Measurements from ENCODE around the gene TTLL5.
"Not testable (repeated sequence)": the region's sequence is repeated elsewhere in the genome, so short reads cannot be mapped to it uniquely, and the experiment has no call there.

Gene TTLL5

DNA sequence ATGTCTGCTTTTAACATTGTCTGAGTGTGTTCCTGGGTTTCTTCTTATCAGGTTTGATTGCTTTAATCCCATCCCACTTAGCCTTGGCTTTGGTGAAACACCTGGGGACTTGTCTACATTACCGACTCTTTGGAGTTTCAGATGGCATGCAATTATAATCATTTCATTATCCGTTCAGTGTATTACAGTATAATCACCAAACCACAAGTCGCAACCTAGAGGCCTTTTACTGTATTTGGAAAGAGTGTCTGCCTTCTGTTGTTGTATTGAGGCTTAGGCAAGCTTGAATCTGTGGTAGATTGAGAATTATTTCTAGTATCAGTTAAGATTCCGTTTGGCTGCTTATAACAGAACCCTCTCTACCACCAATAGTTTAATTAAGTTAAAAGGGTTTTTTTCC is 216.8 kb downstream of the TTLL5 start:
- no peak for DNase-seq

DNA sequence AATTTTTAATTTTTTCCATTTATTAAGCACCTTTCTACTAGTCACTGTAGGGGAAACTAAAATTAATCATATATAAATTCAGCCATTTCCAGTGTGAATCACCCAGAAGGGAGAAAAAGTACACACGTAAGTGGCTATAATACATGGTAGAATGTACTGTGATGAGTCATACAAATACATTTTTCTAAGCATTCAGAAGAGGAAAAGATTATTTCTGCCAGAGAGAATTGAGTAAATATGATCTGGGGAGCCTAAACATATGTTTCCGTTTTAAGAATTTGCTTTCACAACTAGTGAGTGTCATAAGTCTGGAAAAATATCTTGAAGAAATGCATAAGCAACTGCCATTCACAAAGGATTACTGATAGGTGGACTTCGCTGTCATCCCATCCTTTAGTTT is 218.0 kb downstream of the TTLL5 start:
- no peak for DNase-seq

DNA sequence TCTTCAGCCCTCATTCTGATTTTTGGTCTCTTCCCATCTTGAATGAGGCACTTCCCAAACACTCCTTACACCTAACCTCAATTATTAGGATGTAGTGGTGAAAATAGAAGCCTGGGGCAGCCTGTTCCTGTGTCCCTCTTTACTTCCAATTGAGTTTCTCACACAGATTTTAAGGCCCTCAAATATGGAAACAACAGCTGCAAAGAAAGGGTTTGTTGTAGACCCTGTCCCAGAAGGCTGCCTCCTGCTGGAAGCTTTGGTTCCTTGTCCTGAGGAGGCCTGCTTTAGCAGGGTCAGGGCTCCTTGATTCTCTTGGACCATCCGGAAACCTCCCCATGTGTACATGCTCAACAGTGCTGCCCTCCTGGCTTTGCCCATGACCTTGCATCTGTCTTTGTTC is 219.5 kb downstream of the TTLL5 start:
- no peak for DNase-seq

DNA sequence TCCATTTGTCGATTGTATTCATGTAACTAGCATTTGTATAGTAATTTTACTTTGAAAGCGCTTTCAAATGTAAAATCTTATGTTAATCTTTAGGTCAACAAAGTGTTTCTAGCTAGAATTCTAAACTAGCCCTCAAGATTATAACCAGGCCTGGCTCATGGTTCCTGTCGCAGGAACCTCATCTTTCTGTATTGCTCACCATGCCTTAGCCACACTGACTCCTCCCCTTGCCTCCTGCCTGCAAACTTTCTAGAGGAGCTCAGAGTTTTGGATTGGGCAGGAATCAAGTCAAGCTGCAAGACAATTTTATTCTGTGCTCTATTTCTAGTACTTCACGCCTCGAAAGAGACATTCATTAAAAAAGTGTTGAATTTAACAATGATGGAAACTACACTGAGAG is 220.9 kb downstream of the TTLL5 start:
- no peak for DNase-seq

DNA sequence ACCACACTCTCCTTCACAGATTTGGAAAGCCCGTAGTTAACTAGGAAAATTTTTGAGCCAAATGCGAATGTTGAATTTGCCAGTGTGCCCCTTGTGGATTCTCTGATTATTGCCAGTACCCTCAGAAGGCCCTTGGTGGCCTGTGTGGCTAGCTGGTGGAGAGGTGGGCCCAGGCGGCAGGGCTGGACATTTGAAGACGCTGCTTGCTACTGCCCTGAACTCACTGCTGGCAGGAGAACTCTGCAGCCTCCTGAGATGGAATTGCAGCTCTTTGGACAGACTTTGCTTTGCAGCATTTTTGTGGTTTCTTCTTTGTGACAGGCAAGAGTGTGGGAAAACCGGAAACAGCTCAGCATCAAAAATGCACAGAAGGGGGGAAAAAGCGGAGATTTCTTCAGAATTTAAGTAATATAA is 223.2 kb downstream of the TTLL5 start:
- no peak for DNase-seq

DNA sequence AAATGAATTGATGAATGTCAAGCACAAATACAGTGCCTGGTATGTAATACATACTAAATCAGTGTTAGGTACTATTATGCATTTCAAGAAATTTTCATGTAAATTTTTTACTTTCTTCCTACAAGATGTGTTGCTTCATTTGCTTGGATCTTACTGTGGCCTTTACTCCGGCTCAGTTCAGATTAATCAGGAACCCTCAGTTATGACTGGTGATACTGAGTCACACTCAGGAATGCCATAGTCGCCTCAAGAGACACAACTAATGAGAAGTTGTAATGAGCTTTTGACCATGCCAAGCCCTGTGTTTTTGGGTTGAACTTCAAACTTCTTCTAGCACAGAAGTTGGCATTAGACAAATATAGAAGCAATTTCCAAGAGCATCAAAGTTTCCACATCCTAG is 224.8 kb downstream of the TTLL5 start:
- DNase-seq = no peak

DNA sequence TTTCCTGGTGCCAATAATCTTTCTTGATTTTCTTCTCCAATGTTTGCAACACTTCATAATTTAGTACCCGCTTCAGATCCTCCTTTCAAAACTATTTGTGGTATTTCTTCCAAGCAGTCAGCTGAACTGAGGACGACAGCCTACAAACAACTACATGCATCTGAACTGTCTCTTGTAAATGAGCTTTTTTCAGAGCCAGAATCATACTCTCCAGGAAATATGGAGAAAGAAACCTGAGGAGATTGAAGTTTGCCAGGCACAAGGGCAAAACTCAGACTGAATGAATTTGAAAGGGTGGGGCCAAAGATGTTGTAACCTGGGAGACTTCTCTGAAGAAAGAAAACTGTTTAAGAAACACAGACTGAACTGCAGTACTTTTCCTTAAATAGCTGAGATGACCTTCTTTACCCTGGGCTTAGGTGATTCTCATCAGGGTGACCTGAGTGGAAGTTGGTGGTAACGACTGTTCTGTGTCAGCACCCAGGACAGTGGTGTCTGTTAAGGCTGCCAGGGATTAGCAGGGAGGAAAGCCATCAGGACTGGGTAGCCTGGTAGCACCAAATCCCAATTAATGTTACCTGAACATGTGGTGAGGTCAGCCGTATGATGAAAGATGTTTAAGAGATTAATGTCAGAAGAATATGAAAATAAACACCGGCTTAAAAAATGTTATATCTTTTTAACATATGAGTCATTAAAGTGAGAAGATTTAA is 225.7 kb downstream of the TTLL5 start:
- no peak for DNase-seq

DNA sequence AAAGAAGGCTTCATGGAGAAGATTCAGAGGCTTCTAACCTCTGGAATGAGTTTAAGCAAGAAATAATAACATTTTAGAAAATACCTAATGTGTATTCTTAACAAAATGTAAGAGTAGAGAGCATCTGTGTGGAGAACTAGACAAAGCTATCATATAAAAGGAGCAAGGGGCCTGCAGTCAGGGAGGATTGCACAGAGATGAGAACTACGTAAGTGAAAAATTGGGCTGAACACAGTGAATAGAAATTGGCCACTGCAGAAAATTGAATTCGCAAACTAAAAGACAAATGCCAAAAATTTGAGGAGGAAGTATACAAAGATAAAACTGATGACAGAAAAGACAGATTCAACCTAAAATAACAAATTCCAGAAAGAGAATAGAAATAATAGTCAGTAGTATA is 227.9 kb downstream of the TTLL5 start:
- no peak for DNase-seq

DNA sequence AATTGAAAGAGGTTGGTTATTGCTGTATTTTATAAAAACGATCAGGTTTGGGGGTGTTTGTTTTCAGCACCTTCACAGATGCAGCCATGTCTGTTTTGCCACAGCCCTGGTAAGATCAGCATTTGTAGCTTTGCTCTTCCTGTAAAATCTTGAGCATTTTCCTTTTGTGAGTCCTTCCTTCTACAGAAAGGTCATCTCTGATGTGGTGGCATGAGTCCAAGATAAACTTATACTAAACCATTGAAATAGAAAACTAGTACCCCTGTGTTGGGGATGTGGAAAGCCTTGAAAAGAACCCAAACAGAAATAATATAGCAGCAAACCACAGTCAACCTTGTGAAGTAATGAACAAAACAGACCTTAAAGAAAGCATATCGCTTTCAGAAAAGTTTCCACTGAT is 235.3 kb downstream of the TTLL5 start:
- DNase-seq = no peak

DNA sequence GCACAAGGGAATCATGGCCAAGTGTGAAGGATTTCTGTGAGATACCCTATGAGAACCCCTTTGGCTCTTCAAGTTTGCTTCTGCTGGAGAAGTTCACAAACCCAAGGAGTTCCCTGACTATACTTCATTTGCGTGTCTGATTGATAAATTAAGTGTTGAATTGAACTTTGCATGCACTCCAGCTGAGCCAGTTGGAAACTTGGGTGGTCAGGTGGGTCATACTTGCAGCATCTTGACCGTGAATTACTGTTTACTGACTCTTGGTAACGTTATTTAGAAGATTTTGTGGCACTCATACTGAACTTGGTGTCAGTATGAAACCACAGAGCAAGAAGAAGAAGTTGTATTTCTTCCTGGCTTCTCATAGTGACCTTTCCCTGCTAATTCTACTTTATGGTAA is 243.3 kb downstream of the TTLL5 start:
- no peak for DNase-seq

DNA sequence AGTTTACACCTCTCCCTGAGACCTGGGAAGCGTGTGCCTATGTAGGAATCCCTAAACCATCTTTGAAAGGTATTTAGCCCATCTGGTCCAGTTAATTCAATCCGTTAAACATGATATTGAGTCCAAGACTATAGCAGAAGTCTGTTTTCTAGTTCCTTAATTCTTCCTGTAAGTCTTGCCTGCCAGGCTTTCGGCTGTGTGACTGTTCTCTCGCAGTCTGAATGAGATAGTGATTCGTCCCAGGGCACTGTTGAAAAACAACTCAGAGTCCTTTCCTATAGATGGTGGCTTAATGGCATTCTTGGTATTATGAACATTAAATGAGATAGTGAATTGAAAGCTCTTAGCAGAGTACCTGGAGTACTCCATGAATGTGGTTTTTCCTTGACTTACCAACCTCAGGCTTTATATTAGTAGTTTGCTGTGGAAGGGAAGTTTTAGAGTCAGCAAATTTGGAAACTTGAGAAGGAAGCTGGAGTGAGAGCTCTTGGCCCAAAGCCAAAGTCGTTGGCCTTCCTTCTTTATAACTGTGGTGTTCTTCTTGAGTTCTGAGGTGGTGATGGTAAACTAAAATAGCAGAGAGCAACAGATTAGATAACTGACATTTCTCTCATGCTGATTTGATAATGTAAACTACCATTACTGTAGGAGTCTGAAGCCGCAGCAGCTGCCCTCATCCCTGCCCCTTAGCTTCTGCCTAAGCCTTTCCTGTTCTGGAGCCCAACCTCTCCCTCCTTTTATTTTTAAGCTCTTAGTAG is 244.3 kb downstream of the TTLL5 start:
- DNase-seq = no peak

DNA sequence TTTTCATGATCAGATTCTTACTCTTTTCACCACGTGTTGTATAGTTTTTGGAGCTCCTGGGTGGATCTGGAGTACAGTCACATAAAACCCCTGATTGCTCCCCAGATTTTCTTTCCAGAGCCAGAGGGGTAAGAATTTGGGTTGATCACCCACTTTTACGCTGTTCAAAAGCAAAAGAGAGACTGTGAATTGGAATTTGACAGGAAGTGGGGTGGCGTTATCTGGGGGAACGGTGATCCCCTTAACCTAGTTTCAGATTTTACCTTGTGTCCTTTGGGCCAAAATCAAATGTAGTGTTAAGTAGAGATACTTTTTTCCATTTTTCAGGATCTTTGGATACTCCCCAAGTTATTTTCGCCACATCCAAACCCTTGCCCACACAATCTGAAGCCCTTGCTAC is 245.2 kb downstream of the TTLL5 start:
- DNase-seq = no peak

DNA sequence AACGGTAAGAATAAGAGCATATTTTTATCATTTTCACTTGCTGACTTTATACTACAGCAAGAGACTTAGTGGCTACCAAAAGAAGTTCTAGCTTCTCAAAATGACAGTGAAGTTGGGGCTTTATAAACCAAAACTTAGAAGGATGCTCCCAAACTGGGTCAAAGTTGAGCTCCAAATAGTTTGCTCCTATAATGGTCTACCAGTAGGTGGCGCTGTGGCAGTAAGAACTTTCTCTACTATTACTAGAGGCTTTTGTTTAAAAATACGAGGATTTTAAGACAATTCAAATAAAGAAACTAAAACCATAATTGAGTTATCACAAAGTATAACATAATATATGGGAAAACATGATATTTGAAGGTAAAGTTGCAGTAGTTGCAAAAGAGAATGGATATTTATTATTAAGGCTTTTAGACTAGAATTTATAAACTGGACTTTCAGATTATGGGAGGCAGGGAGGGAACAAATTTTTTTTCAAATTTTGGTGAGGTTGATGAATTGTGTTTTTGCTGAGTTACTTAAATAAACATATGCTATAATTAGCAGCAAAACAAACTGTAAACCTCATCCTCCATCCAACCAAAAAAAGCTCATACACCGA is 245.7 kb downstream of the TTLL5 start:
- peak; percentile 15 for DNase-seq

DNA sequence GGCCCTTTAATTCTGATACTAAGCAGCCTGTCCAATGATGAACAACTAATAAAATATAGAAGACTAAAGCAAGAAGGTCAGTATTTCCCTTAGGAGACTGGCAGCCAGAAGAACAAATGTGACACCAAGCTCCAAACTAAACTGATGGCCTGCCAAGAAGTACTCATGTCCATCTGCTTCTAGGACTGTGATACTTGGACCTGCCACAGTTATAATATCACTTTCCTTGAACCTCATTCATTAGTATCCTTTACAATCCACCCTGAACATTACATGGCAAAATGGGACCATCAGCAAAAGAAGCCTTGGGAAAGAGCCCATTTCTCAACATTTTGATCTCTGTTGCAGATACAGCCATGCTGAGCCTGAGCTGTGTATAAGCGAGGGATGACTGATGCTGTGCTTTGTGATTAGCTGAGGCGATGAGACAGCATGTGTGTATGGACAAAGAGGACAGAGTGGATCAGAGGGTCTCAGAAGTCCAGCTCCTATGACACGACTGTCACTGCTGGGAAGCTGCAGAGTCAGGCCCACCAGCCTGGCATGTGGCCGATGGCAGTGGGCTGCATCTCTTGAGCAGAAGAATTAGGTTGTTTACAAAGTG is 246.8 kb downstream of the TTLL5 start:
- DNase-seq = no peak

DNA sequence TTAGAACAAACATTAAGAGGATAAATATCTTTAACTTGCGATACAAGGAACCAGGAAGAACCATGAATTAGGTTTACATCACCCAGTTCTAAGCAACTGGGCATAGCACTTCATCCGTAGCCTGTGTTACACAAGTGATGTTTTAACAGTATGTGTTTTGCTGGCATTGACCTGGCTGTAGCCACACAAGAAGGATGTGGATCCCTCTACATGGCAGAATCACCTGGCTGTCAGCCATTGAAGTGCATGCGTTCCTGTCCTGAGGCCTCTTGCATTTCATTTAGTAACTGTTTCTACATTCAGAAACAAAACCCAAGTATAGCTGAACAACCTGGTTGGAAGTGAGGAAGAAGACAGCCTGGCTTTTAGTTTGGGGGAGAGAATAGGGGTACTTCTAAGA is 248.6 kb downstream of the TTLL5 start:
- no peak for DNase-seq

DNA sequence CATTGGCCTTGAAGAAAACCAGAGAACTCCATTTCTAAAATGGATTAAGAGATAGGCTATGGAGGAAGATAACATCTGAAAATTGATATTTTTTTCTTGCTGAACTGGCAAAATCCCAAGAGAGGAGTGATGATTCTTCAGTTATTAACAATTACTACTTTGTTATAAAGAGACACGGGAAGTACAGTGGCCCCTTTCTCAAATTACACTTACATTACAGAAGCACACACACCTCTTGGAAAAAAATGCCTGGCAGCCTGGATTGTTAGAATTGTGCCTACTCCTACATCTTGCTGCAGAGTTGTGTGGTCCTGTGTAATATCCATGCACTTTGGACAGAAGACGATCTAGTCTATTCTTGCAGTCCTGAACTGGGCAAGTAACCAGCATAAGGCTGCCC is 249.0 kb downstream of the TTLL5 start:
- no peak for DNase-seq

DNA sequence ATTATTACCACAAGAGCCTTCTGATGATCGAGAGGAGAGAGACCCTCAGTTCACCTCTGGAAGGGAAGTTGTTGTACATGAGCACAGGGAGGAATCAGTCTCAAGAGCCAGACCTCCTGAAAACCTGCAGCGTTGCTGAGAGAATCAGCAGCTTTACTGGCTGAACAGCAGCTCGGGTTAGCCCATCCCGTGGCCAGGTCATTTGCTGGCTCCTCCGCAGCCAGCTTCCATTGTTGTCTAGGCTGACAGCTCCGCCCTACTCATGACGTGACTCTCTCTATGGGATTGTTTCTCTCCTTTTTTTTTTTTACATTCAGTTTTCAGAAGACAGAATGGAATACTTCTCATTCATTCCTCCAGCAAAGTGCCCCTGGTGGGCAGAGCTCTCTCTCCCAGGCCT is 250.8 kb downstream of the TTLL5 start:
- no peak for DNase-seq

DNA sequence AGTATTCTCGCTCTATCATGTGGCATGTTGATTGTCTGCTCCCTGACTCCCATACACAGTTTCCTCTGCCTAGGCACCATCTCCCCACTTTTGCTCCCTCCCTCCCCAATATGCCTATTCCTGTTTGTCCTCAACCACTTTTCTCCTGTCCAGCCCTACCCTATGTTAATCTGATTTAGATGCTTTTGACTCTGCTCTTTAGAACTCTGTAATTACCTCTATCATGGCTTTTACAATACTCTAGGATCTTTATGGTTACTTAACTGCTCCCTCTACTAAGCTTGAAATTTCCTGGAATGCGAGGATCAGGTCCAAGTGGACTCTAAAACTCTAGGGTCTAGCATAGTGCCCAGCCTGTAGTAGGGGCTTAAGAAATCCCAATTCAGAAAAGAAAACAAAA is 252.1 kb downstream of the TTLL5 start:
- DNase-seq = no peak

DNA sequence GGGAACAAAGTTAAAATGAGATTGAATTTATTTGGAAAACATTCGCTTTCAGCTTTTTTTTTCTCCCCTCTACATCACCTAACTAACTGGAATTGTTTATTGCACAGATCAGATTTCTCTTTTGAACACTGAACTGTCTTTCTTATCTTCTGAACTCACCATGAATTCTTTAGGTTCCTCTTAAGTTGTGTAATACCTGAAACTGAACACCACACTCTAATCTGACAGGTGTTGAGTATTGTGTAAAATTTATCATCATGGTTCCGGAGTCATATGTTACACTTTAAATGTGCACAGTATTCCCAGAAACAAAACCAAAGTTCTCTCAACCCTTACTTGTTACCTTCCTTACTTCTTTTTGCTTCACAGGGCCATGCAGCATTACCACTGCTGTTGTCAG is 254.0 kb downstream of the TTLL5 start:
- no peak for DNase-seq

DNA sequence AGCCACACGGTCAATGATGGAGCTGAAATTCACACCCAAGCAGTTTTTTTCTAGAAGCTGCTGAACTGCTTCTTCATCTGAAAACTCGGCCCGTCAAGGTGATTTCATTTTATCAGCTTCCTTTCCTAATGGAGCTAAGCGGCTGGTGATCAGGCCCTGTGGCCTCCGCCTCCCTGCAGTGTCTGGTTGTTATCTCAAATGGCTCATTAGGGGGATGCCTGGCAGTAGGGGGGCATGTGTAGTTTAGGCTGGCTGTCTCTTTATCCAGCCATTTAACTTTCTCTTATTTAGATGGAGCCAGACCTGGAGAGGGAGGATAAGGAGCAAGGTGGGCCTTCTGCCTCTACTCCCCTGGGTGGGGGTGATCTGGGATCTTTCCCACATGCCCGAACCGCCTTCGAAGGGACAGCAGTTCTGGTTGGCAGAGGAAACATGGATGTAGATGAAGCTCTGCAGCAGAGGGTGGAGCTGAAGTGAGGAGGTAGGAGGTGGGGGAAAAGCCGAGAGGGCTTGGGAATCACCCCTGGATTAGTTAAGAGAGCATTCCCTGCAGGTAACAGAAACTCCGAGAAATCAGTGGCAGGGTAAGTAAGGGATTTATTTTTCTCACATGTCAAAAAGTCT is 256.4 kb downstream of the TTLL5 start:
- DNase-seq = no peak

DNA sequence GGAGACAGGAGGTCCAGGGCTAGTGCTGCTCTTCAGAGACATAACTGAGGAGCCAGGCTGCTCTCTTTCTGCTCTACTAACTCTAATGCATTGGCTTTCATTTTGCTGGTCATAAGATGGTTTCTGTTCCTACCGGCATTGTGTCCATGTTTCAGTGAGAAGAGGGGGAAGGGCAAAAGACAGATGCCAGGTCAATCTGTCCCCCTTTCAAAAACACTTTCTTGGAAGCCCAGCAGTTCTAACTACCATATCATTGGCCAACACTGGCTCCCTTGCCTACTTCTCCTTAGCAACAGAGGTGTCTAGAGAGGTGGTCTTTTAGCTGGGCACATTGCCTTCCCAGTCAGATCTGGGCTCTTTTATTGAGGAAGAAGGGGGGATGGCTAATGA is 256.9 kb downstream of the TTLL5 start:
- DNase-seq = no peak

DNA sequence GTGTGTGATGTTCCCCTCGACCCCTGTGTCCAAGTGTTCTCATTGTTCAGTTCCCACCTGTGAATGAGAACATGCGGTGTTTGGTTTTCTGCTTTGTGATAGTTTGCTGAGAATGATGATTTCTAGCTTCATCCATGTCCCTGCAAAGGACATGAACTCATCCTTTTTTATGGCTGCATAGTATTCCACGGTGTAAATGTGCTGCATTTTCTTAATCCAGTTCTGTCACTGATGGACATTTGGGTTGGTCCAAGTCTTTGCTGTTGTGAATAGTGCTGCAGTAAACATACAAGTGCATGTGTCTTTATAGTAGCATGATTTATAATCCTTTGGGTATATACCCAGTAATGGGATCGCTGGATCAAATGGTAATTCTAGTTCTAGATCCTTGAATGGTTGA is 259.4 kb downstream of the TTLL5 start:
- DNase-seq = not testable (repeated sequence)

DNA sequence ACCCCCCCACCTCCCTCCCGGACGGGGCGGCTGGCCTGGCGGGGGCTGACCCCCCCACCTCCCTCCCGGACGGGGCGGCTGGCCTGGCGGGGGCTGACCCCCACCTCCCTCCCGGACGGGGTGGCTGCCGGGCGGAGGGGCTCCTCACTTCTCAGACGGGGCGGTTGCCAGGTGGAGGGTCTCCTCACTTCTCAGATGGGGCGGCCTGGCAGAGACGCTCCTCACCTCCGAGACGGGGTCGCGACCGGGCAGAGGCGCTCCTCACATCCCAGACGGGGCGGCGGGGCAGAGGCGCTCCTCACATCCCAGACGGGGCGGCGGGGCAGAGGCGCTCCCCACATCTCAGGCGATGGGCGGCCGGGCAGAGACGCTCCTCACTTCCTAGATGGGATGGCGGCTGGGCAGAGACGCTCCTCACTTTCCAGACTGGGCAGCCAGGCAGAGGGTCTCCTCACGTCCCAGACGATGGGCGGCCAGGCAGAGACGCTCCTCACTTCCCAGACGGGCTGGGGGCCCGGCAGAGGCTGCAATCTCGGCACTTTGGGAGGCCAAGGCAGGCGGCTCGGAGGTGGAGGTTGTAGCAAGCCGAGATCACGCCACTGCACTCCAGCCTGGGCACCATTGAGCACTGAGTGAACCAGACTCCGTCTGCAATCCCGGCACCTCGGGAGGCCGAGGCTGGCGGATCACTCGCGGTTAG is 264.2 kb downstream of the TTLL5 start:
- not testable (repeated sequence) for DNase-seq

All from KG1 (cell line).